Loucy (cell line): Measurements from ENCODE around the gene MEP1B.

Experiments used
- H2AFZ ChIP-seq: fragments of 200-600 bp; sonication (generic); 2 replicates; pipeline ENCODE4 v1.6.0; 2016; ENCODE audit warnings: antibody characterized with exemption, mild to moderate bottlenecking, low read length, moderate library complexity
- H3F3A ChIP-seq: fragments of 200-600 bp; 2 replicates; pipeline ENCODE4 v1.6.0; 2016; ENCODE audit warnings: antibody characterized with exemption, low read depth, mild to moderate bottlenecking
- H3K27me3 ChIP-seq: fragments of 200-600 bp; sonication (generic); 2 replicates; pipeline ENCODE4 v1.6.1; 2014; ENCODE audit warnings: low read length, mild to moderate bottlenecking; ENCODE audit not compliant: insufficient read depth, poor library complexity, severe bottlenecking
- H3K36me3 ChIP-seq: fragments of 200-600 bp; sonication (generic); 2 replicates; pipeline ENCODE4 v1.6.1; 2016; ENCODE audit warnings: low read length; ENCODE audit not compliant: insufficient read depth
- H3K4me1 ChIP-seq: fragments of 200-600 bp; sonication (generic); 2 replicates; pipeline ENCODE4 v1.5.1; 2014; ENCODE audit warnings: low read length, mild to moderate bottlenecking; ENCODE audit not compliant: insufficient read depth, poor library complexity, severe bottlenecking
- H3K4me2 ChIP-seq: fragments of 200-600 bp; sonication (generic); 2 replicates; pipeline ENCODE4 v1.6.0; 2014; ENCODE audit warnings: antibody characterized with exemption, low read length, low read depth, mild to moderate bottlenecking; ENCODE audit not compliant: poor library complexity, severe bottlenecking
- H3K4me3 ChIP-seq: fragments of 200-600 bp; sonication (generic); 2 replicates; pipeline ENCODE4 v1.5.1; 2014; ENCODE audit warnings: low read length, mild to moderate bottlenecking, mixed read lengths; ENCODE audit not compliant: poor library complexity, severe bottlenecking
- H3K79me2 ChIP-seq: fragments of 200-600 bp; sonication (generic); 2 replicates; pipeline ENCODE4 v1.6.1; 2014; ENCODE audit warnings: low read length; ENCODE audit not compliant: insufficient read depth
- H3K9ac ChIP-seq: fragments of 200-600 bp; sonication (generic); 2 replicates; pipeline ENCODE4 v1.6.0; 2014; ENCODE audit warnings: mild to moderate bottlenecking, low read depth, low read length, moderate library complexity; ENCODE audit not compliant: poor library complexity, severe bottlenecking
- H3K9me2 ChIP-seq: fragments of 200-600 bp; sonication (generic); replicated peaks from 2 replicates; pipeline ENCODE4 v1.6.1; 2016; ENCODE audit warnings: low read depth, low read length, mixed read lengths
- H3K9me3 ChIP-seq: fragments of 200-600 bp; sonication (generic); 2 replicates; pipeline ENCODE4 v1.6.1; 2014; ENCODE audit warnings: mild to moderate bottlenecking, antibody characterized with exemption, low read length, low read depth; ENCODE audit not compliant: insufficient read depth
- H4K20me1 ChIP-seq: fragments of 200-600 bp; sonication (generic); 2 replicates; pipeline ENCODE4 v1.6.0; 2014; ENCODE audit warnings: antibody characterized with exemption, low read length, mild to moderate bottlenecking; ENCODE audit not compliant: insufficient read depth, poor library complexity, severe bottlenecking
- CTCF ChIP-seq: fragments of 200-600 bp; sonication (generic); conservative IDR thresholded peaks from 2 replicates; pipeline ENCODE4 v1.5.1; 2014; ENCODE audit warnings: mild to moderate bottlenecking, antibody characterized with exemption, low read length
- EZH2phosphoT487 ChIP-seq: fragments of 200-600 bp; IDR thresholded peaks from 2 replicates; pipeline ENCODE4 v1.6.1; 2018; ENCODE audit warnings: antibody characterized with exemption, mild to moderate bottlenecking, moderate library complexity, borderline replicate concordance

MEP1B gene

DNA sequence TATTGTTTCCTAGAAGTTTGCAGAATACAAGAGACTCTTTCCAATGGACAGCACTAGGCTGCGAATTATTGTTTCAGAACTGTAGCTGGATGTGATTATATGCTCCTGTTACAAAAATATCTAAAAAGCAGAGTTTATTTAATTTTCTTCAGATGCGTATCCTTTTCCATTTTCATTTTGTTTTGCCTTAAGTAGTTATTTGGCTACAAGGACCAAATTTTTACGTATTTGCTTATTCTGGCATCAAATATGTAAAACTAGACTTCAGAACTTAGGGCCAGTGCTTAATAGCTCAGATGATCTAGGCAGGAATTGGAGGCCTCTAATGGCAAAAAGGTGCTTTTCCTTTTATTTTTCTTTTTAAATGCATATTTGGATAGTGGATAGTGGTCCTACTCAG, 18.7 kb downstream of the MEP1B start:
- no peak overlapping the region for H3K4me2 ChIP-seq
- no peak for TF ChIP-seq EZH2phosphoT487
- no peak for TF ChIP-seq CTCF
- no peak overlapping the region for H3K9ac ChIP-seq
- no peaks in the 10 kb centered on the region for H3K36me3 ChIP-seq
- H3K9me2 ChIP-seq: no peaks in the 10 kb centered on the region
- no peaks in the 10 kb centered on the region for H3F3A ChIP-seq
- no peaks in the 10 kb centered on the region for H3K9me3 ChIP-seq
- no peak overlapping the region for H3K4me3 ChIP-seq
- H2AFZ ChIP-seq: no peak overlapping the region
- H3K27me3 ChIP-seq: no peaks in the 10 kb centered on the region
- no peaks in the 10 kb centered on the region for H4K20me1 ChIP-seq
- H3K4me1 ChIP-seq: no peaks in the 10 kb centered on the region
- H3K79me2 ChIP-seq: no peaks in the 10 kb centered on the region

GRCh38 chr18:32209685-32210445, 20.0 kb downstream of the MEP1B start:
- no peak overlapping the region for H2AFZ ChIP-seq
- no peaks in the 10 kb centered on the region for H3K4me1 ChIP-seq
- TF ChIP-seq CTCF (no peak), EZH2phosphoT487 (no peak)
- no peak overlapping the region for H3K9ac ChIP-seq
- no peaks in the 10 kb centered on the region for H3F3A ChIP-seq
- no peaks in the 10 kb centered on the region for H3K79me2 ChIP-seq
- H3K36me3 ChIP-seq: no peaks in the 10 kb centered on the region
- H3K27me3 ChIP-seq: no peaks in the 10 kb centered on the region
- no peaks in the 10 kb centered on the region for H4K20me1 ChIP-seq
- H3K4me2 ChIP-seq: no peak overlapping the region
- H3K4me3 ChIP-seq: no peak overlapping the region
- H3K9me3 ChIP-seq: no peaks in the 10 kb centered on the region
- no peaks in the 10 kb centered on the region for H3K9me2 ChIP-seq

DNA sequence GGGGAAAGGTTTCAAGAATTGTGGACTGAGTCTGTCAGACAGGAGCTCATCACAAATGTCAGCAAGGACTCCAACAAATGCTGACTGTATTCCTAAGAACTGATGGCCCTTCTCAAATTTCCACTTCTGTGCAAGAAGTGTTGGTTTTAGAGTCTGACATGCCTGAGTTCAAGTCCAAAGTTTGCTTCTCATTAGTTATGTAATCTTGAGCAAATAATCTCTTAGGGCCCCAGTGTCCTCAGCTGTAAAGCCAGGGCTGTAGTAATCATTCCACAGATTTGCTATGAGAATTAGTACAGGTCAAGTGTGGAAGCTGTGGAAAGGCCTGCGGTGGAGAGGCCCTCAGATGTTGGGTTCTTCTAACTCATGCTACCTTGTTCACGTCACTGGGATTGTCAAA, 23.9 kb downstream of the MEP1B start:
- Histone ChIP-seq H4K20me1 (no peaks in the 10 kb centered on the region), H3K9me3 (no peaks in the 10 kb centered on the region), H3K4me2 (no peak overlapping the region), H3K36me3 (no peaks in the 10 kb centered on the region), H3K27me3 (no peaks in the 10 kb centered on the region), H2AFZ (no peak overlapping the region), H3K4me1 (no peaks in the 10 kb centered on the region), H3K79me2 (no peaks in the 10 kb centered on the region), H3K9ac (no peak overlapping the region), H3F3A (no peaks in the 10 kb centered on the region), H3K9me2 (no peaks in the 10 kb centered on the region), H3K4me3 (no peak overlapping the region)
- no peak for TF ChIP-seq CTCF
- no peak for TF ChIP-seq EZH2phosphoT487
